GM21515 (cell line): ENCODE data around the gene WNT7B.

Experiments used
- ATAC-seq: cut with Tn5 transposase; IDR thresholded peaks from one replicate; pipeline ENCODE4 v1.9.1; 2021; ENCODE audit not compliant: unreplicated experiment

The WNT7B gene

DNA sequence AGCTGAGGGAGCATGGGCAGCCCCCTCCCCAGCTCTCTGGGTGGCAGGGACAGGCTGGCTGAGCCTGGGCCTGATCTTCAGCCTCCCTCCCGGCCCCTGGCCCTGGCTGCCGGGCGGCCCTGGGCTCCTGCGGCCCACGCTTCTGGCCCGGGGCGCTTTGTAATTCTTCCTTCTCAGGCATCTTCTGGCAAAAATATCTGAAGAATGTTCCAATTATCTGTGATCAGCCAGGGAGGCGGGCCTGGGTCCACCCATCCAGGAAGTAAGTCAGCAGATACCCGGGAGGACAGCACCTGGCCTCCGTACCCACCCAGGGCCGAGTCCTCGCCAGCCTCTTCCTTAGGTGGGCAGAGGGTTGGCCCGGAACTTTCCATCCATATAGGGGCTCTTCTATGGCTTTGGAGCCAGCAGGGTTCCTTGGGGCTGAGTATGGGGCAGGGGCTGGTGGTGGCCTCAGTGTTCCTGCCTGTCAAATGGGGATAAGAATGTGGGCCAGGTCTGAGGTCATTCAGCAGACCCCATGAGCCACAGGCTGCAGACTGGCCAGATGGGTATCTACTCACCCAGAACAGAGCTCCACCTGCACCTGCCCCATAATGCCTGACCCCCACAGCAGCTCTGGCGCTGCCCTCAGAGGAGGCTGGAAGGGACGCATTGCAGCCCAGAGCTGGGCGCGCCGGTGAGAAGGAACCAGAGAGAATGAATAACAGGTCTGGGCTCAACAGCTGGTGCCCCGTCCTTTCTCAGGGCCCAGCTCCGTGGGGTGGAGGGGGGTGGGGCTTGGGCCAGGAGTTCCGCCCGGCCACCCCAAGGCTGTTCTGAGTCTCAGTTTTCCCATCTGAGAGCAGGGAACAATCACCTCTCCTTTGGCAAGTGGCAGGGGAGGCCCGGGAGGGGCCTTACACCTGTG, 16.2 kb downstream of the WNT7B start:
- ATAC-seq: no peak

- ATAC-seq: no peak
Measured at GRCh38 chr22:45959719-45960476, 17.1 kb downstream of the WNT7B start.

DNA sequence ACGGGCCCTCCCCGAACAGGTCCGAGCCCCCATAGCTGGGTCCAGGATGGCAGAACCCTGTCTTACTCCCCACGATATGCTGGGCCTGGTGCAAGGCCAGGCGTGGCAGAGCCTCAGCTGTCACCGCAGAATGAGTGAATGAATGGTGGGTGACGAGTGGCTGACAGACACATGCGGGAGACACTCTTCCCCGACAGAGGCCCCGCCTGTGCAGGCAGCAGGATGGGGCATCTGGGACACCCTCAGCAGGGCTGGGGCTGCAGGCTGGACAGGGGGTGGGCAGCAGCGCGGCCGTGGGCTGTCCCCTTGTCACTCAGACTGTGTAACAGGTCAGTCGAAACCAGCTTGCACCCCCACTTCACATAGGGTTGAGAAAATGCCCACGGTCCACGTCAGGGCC, 18.0 kb downstream of the WNT7B start:
- no peak for ATAC-seq

DNA sequence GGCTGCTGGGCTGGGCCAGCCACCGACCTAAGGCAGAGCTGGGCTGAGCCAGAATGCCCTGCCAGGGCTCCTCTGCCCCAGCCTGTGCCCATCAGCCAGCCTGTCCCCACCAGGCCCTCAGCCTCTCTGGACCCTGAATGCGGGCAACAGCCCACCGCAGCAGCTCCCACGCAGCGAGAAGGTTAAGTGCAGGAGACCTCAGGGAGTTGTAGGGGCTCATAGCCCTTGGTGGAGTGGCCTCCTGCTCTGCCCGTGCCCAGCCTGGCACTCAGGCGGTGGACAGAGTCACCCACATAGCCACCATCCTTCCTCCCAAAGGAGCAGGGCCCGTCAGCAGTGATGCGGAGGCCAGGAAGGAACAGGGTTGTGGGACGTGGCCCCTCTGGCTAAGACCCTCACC, 19.1 kb downstream of the WNT7B start:
- no peak for ATAC-seq

- no peak for ATAC-seq
Measured at GRCh38 chr22:45953178-45953577, 23.8 kb downstream of the WNT7B start.

GRCh38 chr22:45952553-45952952, 24.4 kb downstream of the WNT7B start:
- no peak for ATAC-seq

DNA sequence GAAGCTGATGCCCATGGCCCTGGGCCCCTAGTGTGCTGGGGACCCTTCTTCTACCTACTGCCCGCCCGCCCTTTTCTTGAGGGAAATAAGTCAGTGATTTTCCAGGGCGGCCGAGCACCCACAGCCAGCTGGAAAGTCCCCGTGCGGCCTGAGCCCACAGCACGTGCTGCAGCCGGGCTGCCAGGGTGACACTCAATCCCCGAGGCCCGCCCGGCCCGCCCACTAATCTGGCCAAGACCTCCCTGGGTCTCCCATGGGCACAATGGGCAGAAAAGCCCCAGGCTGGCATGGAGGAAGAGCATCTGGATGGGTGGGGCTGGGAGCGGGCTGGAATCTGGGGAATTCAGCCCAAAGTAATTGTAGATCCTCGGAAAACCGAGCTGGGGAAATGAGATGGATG, 24.8 kb downstream of the WNT7B start:
- ATAC-seq: no peak

GRCh38 chr22:45949891-45950290, 27.1 kb downstream of the WNT7B start:
- ATAC-seq: no peak

GRCh38 chr22:45949258-45949870, 27.6 kb downstream of the WNT7B start:
- ATAC-seq: no peak

DNA sequence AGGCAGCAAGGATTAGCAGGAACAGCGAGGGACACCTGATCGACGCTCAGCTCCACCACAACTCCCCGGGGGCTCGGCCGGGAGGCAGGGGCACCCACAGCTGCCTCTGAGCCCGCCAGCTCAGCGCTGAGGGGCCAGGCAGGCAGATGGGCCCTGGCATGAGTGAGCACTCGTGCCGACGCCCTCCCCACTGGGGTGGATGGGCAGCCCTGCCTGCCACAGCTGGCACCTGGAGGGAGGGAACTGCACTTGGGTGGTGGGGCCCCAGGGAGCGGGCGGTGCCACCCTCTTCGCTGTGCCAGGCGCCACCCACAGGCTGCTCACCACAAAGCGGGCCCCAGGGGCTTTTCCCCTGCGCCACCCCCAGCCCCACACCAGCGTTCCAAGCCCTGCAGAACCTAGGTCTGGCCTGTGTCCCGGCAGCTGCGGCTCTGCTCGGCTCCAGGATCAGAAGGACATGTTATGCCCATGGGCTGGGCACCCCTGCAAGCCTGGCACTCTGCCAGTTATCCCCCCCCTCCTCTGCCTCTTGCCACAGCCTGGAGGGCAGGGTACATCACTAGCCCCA, 28.8 kb downstream of the WNT7B start:
- ATAC-seq: no peak

DNA sequence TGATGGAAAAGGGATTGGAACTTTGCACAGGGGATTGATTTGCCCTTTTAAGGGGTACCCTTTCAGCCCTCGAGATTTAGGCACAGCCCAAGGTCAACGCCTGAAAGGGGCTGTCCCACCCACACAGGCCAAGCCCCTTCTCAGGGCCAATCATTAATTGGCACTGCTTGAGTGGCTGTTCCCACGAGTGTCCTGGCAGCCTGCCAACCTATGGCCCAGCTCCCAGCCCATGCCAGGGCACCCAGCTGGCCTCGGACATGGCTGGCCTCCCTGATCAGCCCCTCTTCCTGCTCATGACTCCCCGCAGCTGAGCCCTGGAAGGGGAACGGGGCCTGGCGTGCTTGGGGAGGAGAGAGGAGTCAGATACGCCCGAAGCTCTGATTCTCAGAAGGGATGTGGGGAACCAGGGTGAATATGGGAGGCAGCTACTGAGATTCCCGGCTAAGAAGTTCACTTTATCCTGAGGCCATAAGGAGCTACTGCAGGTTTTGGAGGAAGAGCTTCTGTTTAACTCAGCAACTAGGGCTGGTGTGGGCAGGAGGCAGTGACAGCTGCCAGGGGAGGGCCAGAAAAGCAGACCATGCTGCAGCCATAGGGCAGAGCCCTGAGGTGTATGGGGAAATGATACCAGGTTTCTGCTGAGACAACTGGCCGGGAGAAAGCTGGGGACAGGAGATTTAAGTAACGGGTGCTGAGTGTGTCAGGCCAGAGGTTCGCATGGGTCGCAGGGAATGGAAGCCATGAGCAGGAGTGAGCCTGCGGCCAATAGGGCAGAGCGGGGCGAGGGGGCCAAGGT, 30.0 kb downstream of the WNT7B start:
- ATAC-seq: no peak

- no peak for ATAC-seq
Measured at GRCh38 chr22:45945621-45946106, 31.3 kb downstream of the WNT7B start.

GRCh38 chr22:45942787-45943493, 34.0 kb downstream of the WNT7B start:
- ATAC-seq: no peak

- no peak for ATAC-seq
Measured at GRCh38 chr22:45942344-45942743, 34.6 kb downstream of the WNT7B start.

DNA sequence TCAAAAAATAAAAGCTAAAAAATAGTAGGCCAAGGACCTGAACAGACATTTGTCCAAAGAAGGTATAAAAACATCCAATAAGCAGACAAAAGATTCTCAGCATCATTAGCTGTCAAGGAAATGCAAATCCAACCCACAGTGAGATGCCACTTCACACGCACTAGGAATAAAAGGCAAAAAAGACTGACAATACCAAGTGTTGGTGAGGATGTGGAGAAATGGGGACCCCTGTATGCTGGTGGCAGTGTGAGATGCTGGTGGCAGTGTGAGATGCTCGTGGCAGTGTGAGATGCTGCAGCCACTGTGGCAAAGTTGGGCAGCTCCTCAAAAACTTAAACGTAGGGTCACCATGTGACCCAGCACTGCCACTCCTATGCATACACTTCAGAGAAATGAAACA, 38.0 kb downstream of the WNT7B start:
- no peak for ATAC-seq

GRCh38 chr22:45937960-45938359, 39.0 kb downstream of the WNT7B start:
- ATAC-seq: no peak

DNA sequence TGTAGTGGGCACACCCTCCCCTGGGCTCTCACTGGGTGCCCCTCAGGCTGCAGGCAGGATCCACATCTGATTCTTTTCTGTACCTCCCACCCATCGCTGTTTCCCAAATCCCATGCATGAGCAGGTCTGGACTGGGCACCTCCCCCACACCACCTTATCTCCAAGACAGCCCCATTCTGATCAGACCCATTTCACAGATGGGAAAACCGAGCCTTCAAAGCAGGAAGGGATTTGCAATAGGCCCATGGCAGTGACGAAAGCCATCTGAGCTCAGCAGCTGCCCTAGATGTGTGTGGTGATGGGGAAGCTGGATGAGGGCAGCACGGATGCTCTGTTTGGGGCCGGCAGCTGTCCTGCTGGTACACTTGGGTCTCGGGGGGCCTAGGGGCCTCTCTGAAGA, 41.4 kb downstream of the WNT7B start:
- no peak for ATAC-seq

DNA sequence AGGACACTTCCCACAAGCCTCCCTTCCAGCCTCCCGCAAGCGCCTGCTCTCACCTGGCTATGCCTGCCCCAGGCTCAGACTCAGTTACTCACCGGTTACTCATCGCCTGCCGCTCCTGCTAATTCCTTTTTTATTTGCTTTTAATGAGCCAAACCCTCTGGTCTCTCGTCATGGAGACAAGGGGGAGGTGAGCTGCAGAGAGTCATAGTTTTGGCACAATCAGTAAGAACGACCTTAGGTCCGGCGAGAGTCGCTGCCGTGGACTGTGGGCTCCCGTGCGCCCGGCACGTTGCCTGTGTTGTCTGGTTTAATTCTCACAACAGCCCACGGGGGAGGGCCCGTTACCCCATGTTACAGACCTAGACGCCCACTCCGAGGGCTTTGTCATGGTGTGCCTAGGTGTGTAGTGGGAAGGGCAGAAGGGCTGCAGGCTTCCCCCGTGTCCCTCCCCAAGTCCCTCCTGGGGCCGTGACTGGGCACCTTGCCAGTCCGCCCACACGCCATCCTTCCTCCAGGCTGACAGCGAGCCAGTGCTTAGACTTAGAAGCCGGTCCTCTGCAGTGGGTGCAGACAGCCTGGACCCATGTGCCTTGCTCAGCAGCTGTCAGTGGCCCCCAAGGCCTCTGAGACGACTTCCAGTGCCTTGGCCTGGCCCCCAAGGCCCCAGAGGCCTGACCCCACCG, 42.2 kb downstream of the WNT7B start:
- no peak for ATAC-seq

DNA sequence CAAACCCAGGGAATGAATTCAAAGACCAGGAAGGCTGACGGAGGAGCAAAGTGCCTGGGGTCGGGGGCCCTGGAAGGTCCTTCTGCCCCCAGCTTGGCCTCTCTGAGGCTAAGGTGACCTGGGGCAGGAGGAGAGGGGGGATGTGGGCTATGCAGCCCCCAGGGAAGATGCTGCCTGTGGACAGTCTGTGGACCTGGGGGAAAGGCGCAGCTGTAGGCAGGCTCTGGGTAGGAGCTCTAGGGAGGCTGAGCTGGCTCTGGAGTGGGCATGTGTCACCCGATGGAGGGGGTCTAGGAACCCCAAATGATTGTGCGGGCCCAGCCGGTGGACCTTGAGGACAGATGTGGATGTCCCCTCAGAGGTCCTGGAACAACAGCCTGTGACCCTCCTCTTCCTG, 42.8 kb downstream of the WNT7B start:
- ATAC-seq: no peak
